Stimulated activated CD8-positive, alpha-beta memory T cell treated with anti-CD3 and anti-CD28 coated beads, Interleukin-15, amount 100 ng/mL, for 24 hours (primary cell): ENCODE data around the gene IGSF3.

Source experiments
- DNase-seq: peaks from one replicate; pipeline ENCODE4 v3.0.0-alpha.2; 2020; ENCODE audit warnings: low read depth

The IGSF3 gene

GRCh38 chr1:116556289-116557006 lies 111.1 kb downstream of the IGSF3 start:
- DNase-seq, result peak; percentile 21

GRCh38 chr1:116554924-116555323 lies 112.6 kb downstream of the IGSF3 start:
- no peak for DNase-seq

GRCh38 chr1:116553386-116554115 lies 114.0 kb downstream of the IGSF3 start:
- no peak for DNase-seq

- DNase-seq, result no peak
Measured at GRCh38 chr1:116546354-116546977, 121.1 kb downstream of the IGSF3 start.

- DNase-seq, result no peak
Measured at GRCh38 chr1:116545359-116545705, 122.2 kb downstream of the IGSF3 start.

- DNase-seq, result no peak
Measured at GRCh38 chr1:116544588-116545358, 122.8 kb downstream of the IGSF3 start.

- no peak for DNase-seq
Measured at GRCh38 chr1:116540088-116540487, 127.4 kb downstream of the IGSF3 start.

- no peak for DNase-seq
Measured at GRCh38 chr1:116538544-116538943, 129.0 kb downstream of the IGSF3 start.

GRCh38 chr1:116537898-116538297 lies 129.6 kb downstream of the IGSF3 start:
- DNase-seq, result no peak

GRCh38 chr1:116537040-116537831 lies 130.3 kb downstream of the IGSF3 start:
- DNase-seq, result no peak

GRCh38 chr1:116534014-116534739 lies 133.4 kb downstream of the IGSF3 start:
- no peak for DNase-seq

GRCh38 chr1:116533429-116533820 lies 134.1 kb downstream of the IGSF3 start:
- no peak for DNase-seq

- DNase-seq, result no peak
Measured at GRCh38 chr1:116532671-116533428, 134.7 kb downstream of the IGSF3 start.

- DNase-seq, result no peak
Measured at GRCh38 chr1:116531917-116532316, 135.6 kb downstream of the IGSF3 start.

- no peak for DNase-seq
Measured at GRCh38 chr1:116529681-116530080, 137.9 kb downstream of the IGSF3 start.

- no peak for DNase-seq
Measured at GRCh38 chr1:116529199-116529631, 138.3 kb downstream of the IGSF3 start.

GRCh38 chr1:116528329-116529083 lies 139.0 kb downstream of the IGSF3 start:
- DNase-seq, result no peak

- DNase-seq, result no peak
Measured at GRCh38 chr1:116525440-116525839, 142.1 kb downstream of the IGSF3 start.
